EH (cell line): ENCODE data around the gene ASIC2.

Source experiments
- DNase-seq: peaks from one replicate; pipeline ENCODE4 v3.0.0-alpha.2; 2015; ENCODE audit warnings: low read depth

ASIC2 gene

GRCh38 chr17:33242375-33243124, 50.5 kb downstream of the ASIC2 start:
- no peak for DNase-seq

- DNase-seq, result peak; percentile 33
These were observed 51.7 kb downstream of the ASIC2 start for GRCh38 chr17:33241390-33241789.

GRCh38 chr17:33240362-33240761, 52.7 kb downstream of the ASIC2 start:
- DNase-seq, result no peak

- DNase-seq, result no peak
These were observed 53.4 kb downstream of the ASIC2 start for GRCh38 chr17:33239702-33240101.

- DNase-seq, result peak; percentile 91
These were observed 58.0 kb downstream of the ASIC2 start for GRCh38 chr17:33234930-33235685.

- DNase-seq, result no peak
These were observed 58.9 kb downstream of the ASIC2 start for GRCh38 chr17:33234233-33234632.

GRCh38 chr17:33233811-33234177, 59.3 kb downstream of the ASIC2 start:
- peak; percentile 16 for DNase-seq

GRCh38 chr17:33229499-33229898, 63.6 kb downstream of the ASIC2 start:
- no peak for DNase-seq

- no peak for DNase-seq
These were observed 64.1 kb downstream of the ASIC2 start for GRCh38 chr17:33229028-33229427.

GRCh38 chr17:33228548-33228947, 64.5 kb downstream of the ASIC2 start:
- no peak for DNase-seq

GRCh38 chr17:33227911-33228310, 65.2 kb downstream of the ASIC2 start:
- no peak for DNase-seq

- DNase-seq, result no peak
These were observed 67.1 kb downstream of the ASIC2 start for GRCh38 chr17:33225994-33226393.

- no peak for DNase-seq
These were observed 67.6 kb downstream of the ASIC2 start for GRCh38 chr17:33225509-33225908.

GRCh38 chr17:33220036-33220435, 73.1 kb downstream of the ASIC2 start:
- DNase-seq, result no peak

- DNase-seq, result peak; percentile 44
These were observed 74.1 kb downstream of the ASIC2 start for GRCh38 chr17:33218698-33219601.

- DNase-seq, result no peak
These were observed 75.2 kb downstream of the ASIC2 start for GRCh38 chr17:33217891-33218290.

- no peak for DNase-seq
These were observed 78.1 kb downstream of the ASIC2 start for GRCh38 chr17:33214996-33215395.

GRCh38 chr17:33210285-33210684, 82.8 kb downstream of the ASIC2 start:
- no peak for DNase-seq

GRCh38 chr17:33209671-33210070, 83.4 kb downstream of the ASIC2 start:
- no peak for DNase-seq

- no peak for DNase-seq
These were observed 85.9 kb downstream of the ASIC2 start for GRCh38 chr17:33207231-33207630.

GRCh38 chr17:33205552-33205951, 87.5 kb downstream of the ASIC2 start:
- no peak for DNase-seq

- no peak for DNase-seq
These were observed 88.4 kb downstream of the ASIC2 start for GRCh38 chr17:33204701-33205100.

- no peak for DNase-seq
These were observed 88.9 kb downstream of the ASIC2 start for GRCh38 chr17:33204156-33204555.
